ENCODE data around the gene TMEM255A. TPM values are rescaled to one million over a fixed set of nuclear protein-coding genes. Genes with fewer than 3 reads are reported as not detected.

TMEM255A gene
- polyA plus RNA-seq, 1 donor (not counting 4 experiments of a cell fraction or from before 2014, with no cell fraction given), result 0.03 TPM

DNA sequence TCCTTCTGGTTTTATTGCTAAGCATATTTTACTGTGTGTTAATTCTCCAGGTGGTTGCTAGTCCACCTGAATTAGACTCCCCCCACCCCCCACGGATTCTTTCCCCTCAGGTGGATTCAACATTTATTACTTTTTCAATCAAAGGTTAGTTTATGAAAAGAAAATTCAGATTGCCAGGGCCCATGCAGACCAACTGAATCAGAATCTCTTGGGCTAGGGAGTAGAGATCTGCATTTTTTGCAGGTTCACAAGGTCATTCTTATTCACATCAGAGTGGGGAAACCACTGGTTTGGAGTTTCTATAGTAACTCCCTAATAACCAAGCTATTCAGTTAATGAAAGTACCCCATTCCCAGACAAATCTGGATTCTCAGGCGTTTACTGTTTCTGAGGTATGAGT lies 9.8 kb downstream of the TMEM255A start:
- no peak for DNase-seq (ENCODE audit: low read depth, low spot score)
- Histone ChIP-seq H2AFZ (ENCODE audit: control insufficient read depth, low read length) (no peak overlapping the region), H3K36me3 (ENCODE audit: control insufficient read depth in 2 of 2, extremely low read depth in 1 of 2, insufficient read depth in 2 of 2, low read length in 2 of 2) (no peaks in the 10 kb centered on the region), H3K79me2 (ENCODE audit: control insufficient read depth, insufficient read depth, low read length) (no peaks in the 10 kb centered on the region), H4K20me1 (ENCODE audit: control insufficient read depth, extremely low read depth, insufficient read depth, low read length) (no peaks in the 10 kb centered on the region), H3K4me3 (ENCODE audit: control insufficient read depth in 2 of 3, extremely low read depth in 1 of 3, insufficient read depth in 2 of 3, low read depth in 1 of 3, low read length in 3 of 3) (no peak overlapping the region), H3K27me3 (ENCODE audit: control insufficient read depth, extremely low read depth, insufficient read depth, low read length) (no peaks in the 10 kb centered on the region), H3K9ac (ENCODE audit: control insufficient read depth, extremely low read depth, insufficient read depth, low read length) (no peak overlapping the region), H3K4me2 (ENCODE audit: control insufficient read depth, extremely low read depth, insufficient read depth, low read depth, low read length) (no peak overlapping the region), H3K9me3 (ENCODE audit: control insufficient read depth, low read depth, low read length) (no peaks in the 10 kb centered on the region), H3K9me1 (ENCODE audit: control insufficient read depth, extremely low read depth, insufficient read depth, low read length) (no peaks in the 10 kb centered on the region), H3K4me1 (ENCODE audit: control insufficient read depth, extremely low read depth, insufficient read depth, low read length) (no peaks in the 10 kb centered on the region), H3K27ac (ENCODE audit: control insufficient read depth, insufficient read depth, low read length) (no peak overlapping the region)
- dilution Hi-C loops (cut with MboI; ENCODE audit: extremely low pct_ligation_motif_present, low sequenced_read_pairs), result no loop called here
- no peak for FAIRE-seq
- TF ChIP-seq, protein P1, sequence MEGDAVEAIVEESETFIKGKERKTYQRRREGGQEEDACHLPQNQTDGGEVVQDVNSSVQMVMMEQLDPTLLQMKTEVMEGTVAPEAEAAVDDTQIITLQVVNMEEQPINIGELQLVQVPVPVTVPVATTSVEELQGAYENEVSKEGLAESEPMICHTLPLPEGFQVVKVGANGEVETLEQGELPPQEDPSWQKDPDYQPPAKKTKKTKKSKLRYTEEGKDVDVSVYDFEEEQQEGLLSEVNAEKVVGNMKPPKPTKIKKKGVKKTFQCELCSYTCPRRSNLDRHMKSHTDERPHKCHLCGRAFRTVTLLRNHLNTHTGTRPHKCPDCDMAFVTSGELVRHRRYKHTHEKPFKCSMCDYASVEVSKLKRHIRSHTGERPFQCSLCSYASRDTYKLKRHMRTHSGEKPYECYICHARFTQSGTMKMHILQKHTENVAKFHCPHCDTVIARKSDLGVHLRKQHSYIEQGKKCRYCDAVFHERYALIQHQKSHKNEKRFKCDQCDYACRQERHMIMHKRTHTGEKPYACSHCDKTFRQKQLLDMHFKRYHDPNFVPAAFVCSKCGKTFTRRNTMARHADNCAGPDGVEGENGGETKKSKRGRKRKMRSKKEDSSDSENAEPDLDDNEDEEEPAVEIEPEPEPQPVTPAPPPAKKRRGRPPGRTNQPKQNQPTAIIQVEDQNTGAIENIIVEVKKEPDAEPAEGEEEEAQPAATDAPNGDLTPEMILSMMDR (optimal IDR thresholded peaks at IDR 0.05 in 1 of 3, IDR thresholded peaks at IDR 0.05 in 1 of 3, conservative IDR thresholded peaks at IDR 0.05 in 1 of 3; ENCODE audit: extremely low read depth in 1 of 3, insufficient read depth in 2 of 3, low read length in 3 of 3), result no peak
- TF ChIP-seq EZH2 (IDR thresholded peaks at IDR 0.05; ENCODE audit: low read length), result no peak

DNA sequence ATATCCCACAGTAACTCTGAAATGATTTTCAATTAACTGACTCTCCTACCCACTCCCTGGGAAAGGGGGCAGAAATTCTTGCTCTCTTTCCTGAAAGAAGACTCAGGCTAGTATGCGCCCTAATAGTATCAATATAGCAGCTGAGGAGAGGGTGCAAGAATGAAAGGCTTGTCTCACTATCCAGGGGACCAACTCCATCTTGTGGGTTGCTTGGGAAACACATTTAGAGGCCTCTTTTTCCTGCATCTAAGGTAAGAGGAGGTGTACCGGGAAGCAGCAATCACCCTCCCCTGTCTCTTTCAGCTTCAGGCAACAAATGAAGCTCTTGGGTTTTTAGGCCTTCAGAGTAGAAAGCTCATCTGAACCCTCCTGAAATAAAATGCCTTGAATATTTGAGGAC lies 11.3 kb downstream of the TMEM255A start:
- dilution Hi-C loops (cut with MboI; ENCODE audit: extremely low pct_ligation_motif_present, low sequenced_read_pairs), result no loop called here
- no peaks in the 10 kb centered on the region for H3K27me3 ChIP-seq (ENCODE audit: control insufficient read depth, extremely low read depth, insufficient read depth, low read length)
- FAIRE-seq, result no peak

More for the DNA sequence above, 11.3 kb downstream of the TMEM255A start:
- Histone ChIP-seq H3K79me2 (ENCODE audit: control insufficient read depth, insufficient read depth, low read length) (no peaks in the 10 kb centered on the region), H3K9ac (ENCODE audit: control insufficient read depth, extremely low read depth, insufficient read depth, low read length) (no peak overlapping the region), H3K9me1 (ENCODE audit: control insufficient read depth, extremely low read depth, insufficient read depth, low read length) (no peaks in the 10 kb centered on the region), H3K36me3 (ENCODE audit: control insufficient read depth in 2 of 2, extremely low read depth in 1 of 2, insufficient read depth in 2 of 2, low read length in 2 of 2) (no peaks in the 10 kb centered on the region), H3K4me2 (ENCODE audit: control insufficient read depth, extremely low read depth, insufficient read depth, low read depth, low read length) (no peak overlapping the region), H3K4me1 (ENCODE audit: control insufficient read depth, extremely low read depth, insufficient read depth, low read length) (no peaks in the 10 kb centered on the region), H2AFZ (ENCODE audit: control insufficient read depth, low read length) (no peak overlapping the region), H4K20me1 (ENCODE audit: control insufficient read depth, extremely low read depth, insufficient read depth, low read length) (no peaks in the 10 kb centered on the region), H3K27ac (ENCODE audit: control insufficient read depth, insufficient read depth, low read length) (no peak overlapping the region), H3K9me3 (ENCODE audit: control insufficient read depth, low read depth, low read length) (no peaks in the 10 kb centered on the region), H3K4me3 (ENCODE audit: control insufficient read depth in 2 of 3, extremely low read depth in 1 of 3, insufficient read depth in 2 of 3, low read depth in 1 of 3, low read length in 3 of 3) (no peak overlapping the region)
- TF ChIP-seq EZH2 (IDR thresholded peaks at IDR 0.05; ENCODE audit: low read length), result no peak
- TF ChIP-seq, protein P1 (optimal IDR thresholded peaks at IDR 0.05 in 1 of 3, IDR thresholded peaks at IDR 0.05 in 1 of 3, conservative IDR thresholded peaks at IDR 0.05 in 1 of 3; ENCODE audit: extremely low read depth in 1 of 3, insufficient read depth in 2 of 3, low read length in 3 of 3), result peak; percentile 37 to 49 (median 37)
- no peak for DNase-seq (ENCODE audit: low read depth, low spot score)

All from keratinocyte (primary cell).